ENCODE measurements around the gene CELA3B. TPM values are rescaled to one million over a fixed set of nuclear protein-coding genes. Genes with fewer than 3 reads are reported as not detected.

The CELA3B gene
- total and polyA plus RNA-seq, 7 donors = 0.20 to 6.9 (median 6.0) TPM; not detected in 4

DNA sequence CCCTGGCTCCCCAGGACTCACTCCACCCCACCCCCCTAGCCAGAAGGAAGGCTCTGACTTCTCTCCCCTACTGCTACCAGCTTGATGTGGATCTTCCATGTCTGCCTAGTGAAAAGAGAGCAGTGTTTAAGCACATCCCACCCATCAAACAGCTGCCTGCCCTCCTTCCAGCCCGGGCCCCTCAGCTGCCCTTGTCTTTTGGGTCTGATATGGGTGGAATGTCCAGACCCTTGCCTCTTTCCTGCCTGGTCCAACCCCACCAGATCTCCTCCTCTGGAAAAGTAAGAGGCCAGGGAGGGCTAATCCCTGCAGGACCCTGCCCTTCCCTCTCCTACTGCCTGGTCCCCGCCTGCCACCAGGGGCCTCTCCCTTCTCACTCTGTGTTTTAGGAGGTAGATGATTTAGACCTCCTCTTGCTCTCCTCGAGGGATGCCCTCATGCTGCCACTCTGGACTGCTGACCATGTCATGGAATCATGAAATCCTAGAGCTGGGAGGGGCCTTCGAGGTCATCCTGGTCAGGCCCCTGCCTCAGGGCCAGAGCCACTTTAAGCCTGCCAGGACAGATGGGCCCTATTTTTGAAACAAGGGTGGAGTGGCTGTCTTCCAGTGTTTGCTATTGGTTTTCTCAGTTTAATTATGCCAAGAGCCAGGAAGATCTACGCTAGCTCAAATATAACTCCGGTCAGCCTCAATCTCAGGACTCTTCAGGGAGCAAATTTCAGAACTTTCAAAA, 23.9 kb upstream of the CELA3B start:
- Histone ChIP-seq H3K36me3 (no peaks in the 10 kb centered on the region), H3K9me3 (no peaks in the 10 kb centered on the region), H3K4me3 (no peak overlapping the region), H3K27me3 (no peaks in the 10 kb centered on the region), H3K4me1 (peaks cover 0 to 25% (median 22%) of the 10 kb centered on the region in 4 donors), H3K27ac (peak overlapping the region in 2 of 4 donors; percentile 17 to 41)
- no peak for TF ChIP-seq POLR2A (IDR thresholded peaks at IDR 0.05)
- no peak for TF ChIP-seq POLR2AphosphoS5 (IDR thresholded peaks at IDR 0.05)
- TF ChIP-seq, protein P1, sequence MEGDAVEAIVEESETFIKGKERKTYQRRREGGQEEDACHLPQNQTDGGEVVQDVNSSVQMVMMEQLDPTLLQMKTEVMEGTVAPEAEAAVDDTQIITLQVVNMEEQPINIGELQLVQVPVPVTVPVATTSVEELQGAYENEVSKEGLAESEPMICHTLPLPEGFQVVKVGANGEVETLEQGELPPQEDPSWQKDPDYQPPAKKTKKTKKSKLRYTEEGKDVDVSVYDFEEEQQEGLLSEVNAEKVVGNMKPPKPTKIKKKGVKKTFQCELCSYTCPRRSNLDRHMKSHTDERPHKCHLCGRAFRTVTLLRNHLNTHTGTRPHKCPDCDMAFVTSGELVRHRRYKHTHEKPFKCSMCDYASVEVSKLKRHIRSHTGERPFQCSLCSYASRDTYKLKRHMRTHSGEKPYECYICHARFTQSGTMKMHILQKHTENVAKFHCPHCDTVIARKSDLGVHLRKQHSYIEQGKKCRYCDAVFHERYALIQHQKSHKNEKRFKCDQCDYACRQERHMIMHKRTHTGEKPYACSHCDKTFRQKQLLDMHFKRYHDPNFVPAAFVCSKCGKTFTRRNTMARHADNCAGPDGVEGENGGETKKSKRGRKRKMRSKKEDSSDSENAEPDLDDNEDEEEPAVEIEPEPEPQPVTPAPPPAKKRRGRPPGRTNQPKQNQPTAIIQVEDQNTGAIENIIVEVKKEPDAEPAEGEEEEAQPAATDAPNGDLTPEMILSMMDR (IDR thresholded peaks at IDR 0.05) = no peak
- TF ChIP-seq EP300 (IDR thresholded peaks at IDR 0.05) = no peak
- DNase-seq = no peak
- 83 to 84% methylated on average over 6 of the region's 6 CpGs for WGBS, 2 donors
- intact Hi-C loops (cut with DNase I) = no loop called here

DNA sequence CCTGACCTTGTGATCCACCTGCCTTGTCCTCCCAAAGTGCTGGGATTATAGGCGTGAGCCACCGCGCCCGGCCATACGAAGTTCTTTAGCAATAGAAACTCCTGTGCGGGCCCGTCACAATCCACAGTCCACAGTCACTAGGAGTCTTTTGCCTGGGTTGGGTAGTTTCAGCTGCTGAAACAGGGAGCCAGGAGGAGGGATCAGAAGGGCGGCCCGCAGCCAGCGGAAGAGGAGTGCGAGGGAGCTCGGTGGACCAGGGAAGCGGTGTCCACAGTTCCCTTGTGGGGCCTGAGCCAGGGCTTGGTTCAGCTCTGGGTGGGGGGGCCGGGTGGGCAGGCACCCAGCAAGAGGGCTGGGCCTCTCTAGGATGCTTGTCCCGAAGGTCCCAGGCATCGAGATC, 21.8 kb upstream of the CELA3B start:
- 76 to 80% methylated on average over 16 of the region's 16 CpGs for WGBS, 2 donors
- intact Hi-C loops (cut with DNase I) = no loop called here
- H3K4me1 ChIP-seq = peaks cover 0 to 25% (median 22%) of the 10 kb centered on the region in 4 donors
- no peaks in the 10 kb centered on the region for H3K27me3 ChIP-seq
- TF ChIP-seq POLR2A (IDR thresholded peaks at IDR 0.05) (no peak), POLR2AphosphoS5 (IDR thresholded peaks at IDR 0.05) (no peak), EP300 (IDR thresholded peaks at IDR 0.05) (no peak)
- TF ChIP-seq, protein P1 (IDR thresholded peaks at IDR 0.05) = no peak
- H3K27ac ChIP-seq = peak overlapping the region; percentile 60 to 78 (median 74)
- peak; percentile 88 for DNase-seq
- H3K9me3 ChIP-seq = no peaks in the 10 kb centered on the region
- H3K4me3 ChIP-seq = no peak overlapping the region
- no peaks in the 10 kb centered on the region for H3K36me3 ChIP-seq

DNA sequence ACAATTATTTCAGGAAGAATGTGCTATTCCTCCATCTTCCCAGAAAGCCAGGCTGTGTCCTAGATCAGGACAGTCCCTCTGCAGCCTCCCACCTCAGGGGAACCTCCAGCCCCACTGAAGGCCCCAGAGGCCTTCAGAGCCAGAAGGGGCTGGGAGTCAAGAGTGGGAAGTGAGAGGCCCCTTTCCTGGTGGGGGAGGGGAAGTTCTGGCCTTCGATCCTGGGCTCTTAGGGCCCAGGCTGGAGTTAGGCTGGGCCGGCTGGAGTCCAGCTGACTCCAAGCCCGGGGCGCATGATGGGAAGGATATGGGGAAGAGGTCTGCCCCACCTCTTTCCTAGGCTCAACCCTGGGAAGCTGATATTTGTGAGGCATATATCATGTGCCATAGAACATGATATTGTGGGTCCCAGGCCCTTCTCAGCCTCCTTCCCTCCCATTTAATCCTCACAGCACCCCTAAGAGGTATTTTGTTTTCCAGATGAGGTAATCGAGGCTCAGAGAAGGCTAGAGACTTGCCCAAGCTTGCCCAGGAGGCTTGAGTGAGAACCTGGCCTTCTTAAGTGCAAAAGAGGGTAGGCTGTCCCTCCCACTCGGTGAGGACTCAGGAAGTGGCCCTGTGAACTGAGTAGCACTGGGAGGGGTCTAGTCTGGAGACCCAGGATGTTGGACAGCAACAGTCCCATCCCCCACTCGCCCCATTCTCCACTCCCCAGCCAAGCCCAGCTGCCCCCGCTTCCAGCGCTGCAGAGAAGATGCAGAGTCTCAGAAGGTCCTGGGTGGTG, 21.1 kb upstream of the CELA3B start:
- H3K4me1 ChIP-seq = peaks cover 0 to 25% (median 22%) of the 10 kb centered on the region in 4 donors
- peak overlapping the region; percentile 60 to 78 (median 74) for H3K27ac ChIP-seq
- H3K9me3 ChIP-seq = no peaks in the 10 kb centered on the region
- no peaks in the 10 kb centered on the region for H3K27me3 ChIP-seq
- no peaks in the 10 kb centered on the region for H3K36me3 ChIP-seq
- peak; percentile 77 for DNase-seq
- 56 to 76% methylated on average over 9 of the region's 9 CpGs for WGBS, 2 donors
- intact Hi-C loops (cut with DNase I) = no loop called here
- TF ChIP-seq EP300 (IDR thresholded peaks at IDR 0.05) (no peak), POLR2AphosphoS5 (IDR thresholded peaks at IDR 0.05) (no peak), POLR2A (IDR thresholded peaks at IDR 0.05) (no peak)
- TF ChIP-seq, protein P1 (IDR thresholded peaks at IDR 0.05) = no peak
- H3K4me3 ChIP-seq = no peak overlapping the region

DNA sequence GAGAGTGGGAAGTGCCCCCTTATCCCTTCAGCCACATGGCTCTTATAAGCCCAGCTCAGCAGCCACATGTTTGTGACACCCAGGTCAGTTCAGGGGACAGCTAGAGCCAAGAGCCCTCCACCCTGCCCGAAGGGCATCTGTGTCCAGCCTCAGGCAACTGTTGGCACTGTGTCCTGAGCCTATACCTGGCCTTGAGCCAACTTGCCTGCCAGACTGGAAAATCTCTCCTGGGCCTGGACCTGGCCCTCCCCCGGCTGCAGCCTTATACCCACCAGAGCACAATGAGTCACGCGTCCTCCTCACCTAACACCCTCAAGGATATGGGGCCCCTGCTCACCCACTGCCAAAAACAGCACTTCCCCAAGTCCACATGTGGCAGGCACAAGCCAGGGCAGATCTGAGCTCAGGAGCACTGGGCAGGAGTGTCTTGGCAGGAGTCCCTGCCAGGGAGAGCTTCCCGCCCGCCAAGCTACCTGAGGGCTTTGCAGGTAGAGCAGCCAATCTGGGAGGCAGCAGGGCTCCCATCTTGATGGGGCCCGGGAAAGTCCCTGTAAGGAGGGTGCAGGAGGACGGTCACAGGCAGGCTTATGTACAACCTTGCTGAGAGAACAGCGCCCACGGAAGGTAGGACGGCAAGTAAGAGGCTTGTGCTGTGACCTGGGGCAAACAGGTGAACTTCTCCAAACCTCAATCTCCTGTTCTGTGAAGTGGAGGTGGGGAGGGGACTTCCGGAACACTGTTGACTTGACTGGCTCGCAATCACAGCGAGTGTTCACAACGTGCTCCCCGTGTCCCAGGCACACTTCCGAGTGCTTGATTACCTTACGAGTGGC, 19.9 kb upstream of the CELA3B start:
- Histone ChIP-seq H3K36me3 (no peaks in the 10 kb centered on the region), H3K27me3 (no peaks in the 10 kb centered on the region), H3K4me3 (no peak overlapping the region), H3K4me1 (peaks cover 0 to 32% (median 28%) of the 10 kb centered on the region in 4 donors), H3K27ac (peak overlapping the region; percentile 60 to 78 (median 74)), H3K9me3 (no peaks in the 10 kb centered on the region)
- intact Hi-C loops (cut with DNase I) = no loop called here
- 15 to 48% methylated on average over 18 of the region's 18 CpGs for WGBS, 2 donors
- DNase-seq = peak; percentile 81
- no peak for TF ChIP-seq POLR2A (IDR thresholded peaks at IDR 0.05)
- TF ChIP-seq, protein P1 (IDR thresholded peaks at IDR 0.05) = no peak
- peak in 3 of 4 donors; percentile 23 to 61 (median 27) for TF ChIP-seq POLR2AphosphoS5 (IDR thresholded peaks at IDR 0.05)
- peak in 1 of 4 donors; percentile 38 for TF ChIP-seq EP300 (IDR thresholded peaks at IDR 0.05)

Measured in sigmoid colon (tissue), 7 donors.